HCEC 1CT (cell line): Measurements from ENCODE around the gene PGAM1.
A peak's percentile ranks its signal among the peaks of the same experiment; 100 is the strongest.
"Not testable (repeated sequence)": the region's sequence is repeated elsewhere in the genome, so short reads cannot be mapped to it uniquely, and the experiment has no call there.

Experiments used
- DNase-seq: peaks from one replicate; pipeline ENCODE4 v3.0.0-alpha.2; 2017

Gene PGAM1

DNA sequence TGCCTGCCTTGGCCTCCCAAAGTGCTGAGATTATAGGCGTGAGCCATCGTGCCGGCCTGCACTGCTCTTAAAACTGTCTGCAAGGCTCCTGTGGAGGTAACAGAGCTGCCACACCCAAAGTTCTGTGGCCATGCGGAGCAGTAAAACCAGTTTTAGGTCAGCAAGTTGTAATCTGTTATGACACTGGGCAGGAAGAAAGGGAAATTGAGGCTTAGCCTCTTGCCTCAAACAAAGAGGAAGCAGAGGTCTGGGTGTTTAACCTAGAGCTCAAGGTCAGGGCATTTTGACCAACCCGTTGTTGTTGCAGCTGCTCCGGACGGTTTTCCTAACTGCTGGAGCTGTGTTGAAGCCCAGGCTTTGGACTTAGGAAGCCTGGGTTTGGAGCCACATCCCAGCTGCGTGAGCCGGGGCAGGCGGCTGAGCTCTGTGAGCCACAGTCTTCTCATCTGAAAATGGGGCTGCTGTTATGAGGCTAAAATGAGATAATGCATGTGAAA is 17.4 kb upstream of the PGAM1 start:
- no peak for DNase-seq

DNA sequence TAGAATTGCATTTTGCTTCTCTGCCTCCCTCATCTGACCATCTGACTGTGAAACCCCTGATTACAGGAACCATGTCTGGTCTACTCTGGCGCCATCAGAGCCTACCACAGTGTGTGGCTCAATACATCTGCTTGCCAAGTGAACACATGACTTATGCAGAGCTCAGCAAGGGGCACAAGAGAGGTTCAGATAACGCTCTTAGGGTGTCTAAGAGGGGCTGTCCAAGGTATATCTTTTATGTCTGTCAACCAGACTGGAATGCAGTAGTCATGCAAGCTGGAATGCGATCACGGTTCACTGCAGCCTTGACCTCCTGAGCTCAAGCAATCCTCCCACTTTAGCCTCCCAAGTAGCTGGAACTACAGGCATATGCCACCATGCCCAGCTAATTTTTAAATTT is 14.6 kb upstream of the PGAM1 start:
- no peak for DNase-seq

DNA sequence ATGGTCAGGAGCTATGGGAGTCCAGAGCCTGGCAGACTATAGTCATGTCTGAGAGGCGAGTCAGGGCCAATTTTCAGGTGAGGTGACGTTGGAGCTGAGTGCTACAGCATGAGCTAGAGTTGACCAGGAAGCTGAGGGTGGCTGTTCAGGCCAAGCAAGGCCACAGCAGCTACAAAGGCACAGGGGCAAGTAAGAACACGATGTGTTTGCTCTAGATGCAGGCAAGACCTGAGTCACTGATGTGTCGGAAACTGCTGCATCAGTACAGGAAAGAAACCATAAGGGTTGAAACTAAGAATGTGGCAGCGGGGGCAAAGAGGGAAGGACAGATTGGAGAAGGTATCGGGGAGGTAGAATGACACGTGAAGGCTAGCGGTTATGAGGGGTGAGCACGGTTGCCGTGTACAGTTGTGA is 13.1 kb upstream of the PGAM1 start:
- DNase-seq, result no peak

DNA sequence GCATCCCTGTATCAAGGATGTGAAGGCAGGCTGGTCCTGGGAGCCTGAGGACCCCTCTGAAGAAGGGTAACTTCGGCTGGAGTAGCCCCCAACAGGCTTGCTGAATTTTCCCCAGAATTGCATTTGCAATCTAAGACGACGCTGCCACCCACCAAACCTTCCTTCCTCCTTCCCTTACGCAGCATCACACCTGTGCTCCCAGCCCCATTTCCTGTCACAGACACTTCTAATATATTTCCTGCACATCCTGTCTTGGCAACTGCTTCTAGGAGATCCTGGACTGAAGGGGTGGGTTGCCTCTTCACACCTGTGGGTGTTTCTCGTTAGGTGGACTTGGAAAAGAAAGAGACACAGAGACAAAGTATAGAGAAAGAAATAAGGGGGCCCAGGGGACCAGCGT is 9.4 kb upstream of the PGAM1 start:
- no peak for DNase-seq

DNA sequence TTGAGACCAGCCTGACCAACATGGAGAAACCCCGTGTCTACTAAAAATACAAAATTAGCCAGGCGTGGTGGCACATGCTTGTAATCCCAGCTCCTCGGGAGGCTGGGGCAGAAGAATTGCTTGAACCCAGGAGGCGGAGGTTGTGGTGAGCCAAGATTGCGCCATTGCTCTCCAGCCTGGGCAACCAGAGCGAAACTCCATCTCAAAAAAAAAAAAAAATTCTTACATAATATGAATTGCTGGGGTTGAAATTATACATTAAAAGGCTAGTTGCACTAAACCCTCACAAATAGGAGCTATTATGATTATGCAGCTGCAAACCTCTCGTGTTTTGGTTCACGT is 2.3 kb upstream of the PGAM1 start:
- DNase-seq, result not testable (repeated sequence)

DNA sequence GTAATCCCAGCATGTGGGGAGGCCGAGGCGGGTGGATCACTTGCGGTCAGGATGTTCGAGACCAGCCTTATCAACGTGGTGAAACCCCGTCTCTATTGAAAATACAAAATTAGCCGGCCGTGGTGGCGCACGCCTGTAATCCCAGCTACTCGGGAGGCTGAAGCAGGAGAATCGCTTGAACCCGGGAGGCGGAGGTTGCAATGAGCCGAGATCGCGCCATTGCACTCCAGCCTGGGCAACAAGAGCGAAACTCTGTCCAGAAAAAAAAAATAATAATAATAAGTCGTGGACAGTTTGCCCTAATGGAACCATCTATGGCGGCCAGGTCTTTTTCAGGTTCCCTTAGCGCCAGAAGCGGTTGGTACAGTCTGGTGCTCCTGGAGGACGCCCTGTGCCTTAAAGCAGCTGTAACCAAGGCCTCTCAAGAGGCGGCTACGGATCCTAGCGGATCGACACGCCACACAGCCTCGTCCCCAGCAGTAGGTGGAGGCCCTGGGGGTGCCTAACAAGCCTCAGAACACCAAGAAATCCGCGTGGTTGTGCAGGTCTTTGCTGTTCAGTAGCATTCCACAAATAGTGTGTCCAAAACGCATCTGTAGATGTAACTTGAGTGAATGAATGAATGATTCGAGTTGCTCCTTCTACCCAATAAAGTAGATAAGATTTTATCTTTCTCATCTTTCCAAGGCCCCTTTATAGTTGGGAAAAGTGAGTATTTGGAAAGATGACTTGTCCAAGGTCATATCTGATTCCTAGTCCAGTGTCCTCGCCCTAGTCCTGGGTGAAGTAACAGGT is 982 bp downstream of the PGAM1 start:
- peak; percentile 29 for DNase-seq

DNA sequence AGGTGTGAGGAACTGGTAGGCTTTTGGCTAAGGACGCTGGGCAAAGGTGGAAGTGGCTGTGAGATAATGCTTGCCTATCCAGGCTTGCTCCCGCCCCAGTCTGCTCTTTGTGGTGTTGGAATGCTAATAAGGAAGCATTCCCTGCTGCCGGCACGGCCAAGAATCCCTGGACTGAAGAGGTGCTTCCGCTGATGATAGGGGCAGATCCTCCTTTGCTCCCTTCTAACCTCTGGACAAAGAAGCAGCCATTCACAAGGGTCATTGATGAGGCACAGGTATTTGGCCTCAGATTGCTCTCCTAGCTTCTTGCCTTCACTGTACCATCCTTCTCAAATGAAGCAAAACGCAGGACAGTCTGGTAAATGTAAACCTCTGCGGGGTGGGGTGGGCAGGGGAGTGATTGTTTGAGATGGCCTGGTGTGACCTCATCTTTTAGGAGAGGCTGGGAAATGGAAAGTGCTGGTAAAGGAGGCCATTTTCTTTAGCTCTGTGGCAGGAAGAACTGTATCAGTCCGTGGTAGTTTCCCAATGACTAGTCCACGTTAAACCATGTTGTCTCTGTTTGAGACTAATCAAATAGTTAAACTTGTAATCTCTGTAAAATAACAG is 1.7 kb downstream of the PGAM1 start:
- peak; percentile 31 for DNase-seq

DNA sequence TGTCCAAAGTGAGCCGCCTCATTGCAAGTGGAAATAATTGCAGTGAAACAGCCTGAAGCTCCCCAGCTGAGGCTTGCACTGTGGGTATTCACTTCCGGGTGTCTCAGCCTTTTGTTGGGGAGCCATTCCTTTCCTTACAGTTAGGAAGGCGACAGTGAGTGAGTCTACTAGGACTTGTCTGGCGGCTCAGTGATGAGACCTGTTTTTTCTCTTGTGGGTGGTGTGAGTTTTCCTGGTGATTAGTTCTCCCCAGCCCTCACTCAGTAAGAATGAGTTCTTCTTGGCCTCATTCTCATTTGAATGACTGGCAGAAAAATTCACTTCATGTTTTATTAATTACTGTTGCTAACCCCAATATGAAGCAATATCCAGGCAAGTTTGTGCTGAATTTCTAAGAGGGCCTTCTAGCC is 2.6 kb downstream of the PGAM1 start:
- DNase-seq, result no peak

DNA sequence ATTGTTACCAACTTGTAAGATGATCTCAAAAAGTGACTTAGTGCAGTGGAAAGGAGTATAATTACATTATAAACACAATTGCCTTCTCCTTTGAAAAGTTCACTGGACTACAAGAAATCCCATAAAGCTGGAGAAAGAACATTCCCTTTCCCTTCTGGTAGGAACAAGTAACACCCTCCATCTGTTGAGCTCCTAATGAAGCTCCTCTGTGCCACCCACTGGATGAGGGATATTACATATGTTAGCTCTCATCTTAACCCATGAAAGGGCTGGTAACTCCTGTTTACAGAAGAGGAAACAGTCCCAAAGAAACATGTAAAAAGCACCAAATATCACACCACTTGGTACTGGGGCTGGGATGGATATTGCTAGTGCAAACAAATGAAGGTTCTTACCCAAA is 8.1 kb downstream of the PGAM1 start:
- no peak for DNase-seq

DNA sequence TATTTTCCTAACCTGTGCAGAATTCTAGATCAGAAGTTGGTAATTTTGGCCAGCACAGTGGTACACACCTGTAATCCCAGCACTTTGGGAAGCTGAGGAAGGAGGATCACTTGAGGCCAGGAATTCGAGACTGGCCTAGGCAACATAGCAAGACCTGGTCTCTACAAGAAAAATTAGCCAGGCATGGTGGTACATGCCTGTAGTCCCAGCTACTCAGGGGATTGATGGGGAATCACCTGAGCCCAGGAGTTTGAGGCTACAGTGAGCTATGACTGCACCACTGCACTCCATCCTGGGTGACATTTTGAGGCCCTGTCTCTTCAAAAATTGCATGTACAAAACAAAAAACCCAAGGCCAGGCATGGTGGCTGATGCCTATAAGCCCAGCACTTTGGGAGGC is 8.6 kb downstream of the PGAM1 start:
- DNase-seq, result no peak

DNA sequence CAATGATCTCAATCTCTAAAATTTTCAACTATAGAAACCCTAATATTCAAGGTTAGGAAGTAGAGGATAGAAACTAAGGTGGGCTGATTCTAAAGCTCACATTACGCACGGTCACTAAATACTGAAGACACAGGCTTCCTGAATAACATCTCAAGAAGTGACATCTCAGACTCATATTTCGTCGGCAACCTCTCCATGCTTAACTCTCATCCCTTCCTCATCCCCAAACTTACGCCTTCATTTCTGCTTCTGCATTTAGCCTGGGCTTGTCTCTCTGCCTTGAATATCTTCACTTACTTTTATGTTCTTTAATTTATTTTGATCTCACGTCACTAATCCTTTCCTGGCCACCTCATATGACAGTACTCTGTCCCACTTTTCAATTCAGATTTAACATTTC is 9.2 kb downstream of the PGAM1 start:
- DNase-seq, result no peak

DNA sequence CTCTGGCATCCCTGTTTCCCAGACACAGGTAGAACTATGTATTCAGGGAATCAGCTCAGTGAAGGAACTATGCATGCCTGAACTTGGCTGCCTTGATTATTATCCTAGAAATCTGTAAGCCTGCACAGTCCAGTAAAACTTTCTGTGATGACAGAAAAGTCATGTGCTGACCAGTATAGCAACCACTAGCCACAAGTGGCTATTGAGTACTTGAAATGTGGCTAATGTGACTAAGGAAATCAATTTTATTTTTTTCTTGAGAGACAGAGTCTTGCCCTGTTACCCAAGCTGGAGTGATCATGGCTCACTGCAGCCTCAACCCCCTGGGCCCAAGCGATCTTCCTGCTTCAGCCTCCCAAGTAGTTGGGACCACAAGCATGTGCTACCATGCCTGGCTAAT is 16.3 kb downstream of the PGAM1 start:
- DNase-seq, result no peak

DNA sequence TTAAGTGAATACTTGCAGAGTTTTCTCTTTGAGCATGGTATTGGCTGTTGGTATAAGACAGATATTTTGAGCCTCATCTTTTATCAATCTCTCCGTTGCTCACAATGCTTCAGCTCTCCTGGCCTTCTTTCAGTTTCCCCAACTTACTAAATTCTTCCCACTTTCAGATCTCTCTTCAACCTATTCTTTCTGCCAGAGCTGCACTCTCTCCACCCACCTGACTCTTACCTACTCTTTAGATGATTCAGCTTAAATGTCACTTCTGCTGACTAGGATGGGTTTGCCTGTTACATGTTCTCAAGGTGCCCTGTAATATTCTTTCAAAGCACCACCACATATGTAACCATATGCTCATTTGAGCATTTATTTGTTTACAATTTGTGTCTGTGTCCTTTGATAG is 18.2 kb downstream of the PGAM1 start:
- DNase-seq, result no peak

DNA sequence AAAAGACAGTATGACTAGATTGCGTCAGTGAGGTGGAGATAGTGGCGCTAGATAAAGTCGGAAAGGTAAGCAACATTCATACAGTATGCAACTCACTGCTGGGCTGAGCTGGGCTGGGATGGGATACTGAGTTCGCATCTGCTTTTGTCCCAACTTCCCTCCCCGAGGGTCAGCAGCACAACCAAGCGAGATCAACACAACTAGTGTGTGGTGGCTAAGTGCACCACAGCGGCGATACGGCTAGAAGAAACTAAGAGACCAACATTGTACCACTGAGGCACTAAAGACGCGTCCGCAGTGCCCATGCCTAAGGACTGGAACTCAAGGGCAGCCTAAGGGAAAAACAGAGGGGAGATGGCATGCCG is 19.3 kb downstream of the PGAM1 start:
- DNase-seq, result no peak

DNA sequence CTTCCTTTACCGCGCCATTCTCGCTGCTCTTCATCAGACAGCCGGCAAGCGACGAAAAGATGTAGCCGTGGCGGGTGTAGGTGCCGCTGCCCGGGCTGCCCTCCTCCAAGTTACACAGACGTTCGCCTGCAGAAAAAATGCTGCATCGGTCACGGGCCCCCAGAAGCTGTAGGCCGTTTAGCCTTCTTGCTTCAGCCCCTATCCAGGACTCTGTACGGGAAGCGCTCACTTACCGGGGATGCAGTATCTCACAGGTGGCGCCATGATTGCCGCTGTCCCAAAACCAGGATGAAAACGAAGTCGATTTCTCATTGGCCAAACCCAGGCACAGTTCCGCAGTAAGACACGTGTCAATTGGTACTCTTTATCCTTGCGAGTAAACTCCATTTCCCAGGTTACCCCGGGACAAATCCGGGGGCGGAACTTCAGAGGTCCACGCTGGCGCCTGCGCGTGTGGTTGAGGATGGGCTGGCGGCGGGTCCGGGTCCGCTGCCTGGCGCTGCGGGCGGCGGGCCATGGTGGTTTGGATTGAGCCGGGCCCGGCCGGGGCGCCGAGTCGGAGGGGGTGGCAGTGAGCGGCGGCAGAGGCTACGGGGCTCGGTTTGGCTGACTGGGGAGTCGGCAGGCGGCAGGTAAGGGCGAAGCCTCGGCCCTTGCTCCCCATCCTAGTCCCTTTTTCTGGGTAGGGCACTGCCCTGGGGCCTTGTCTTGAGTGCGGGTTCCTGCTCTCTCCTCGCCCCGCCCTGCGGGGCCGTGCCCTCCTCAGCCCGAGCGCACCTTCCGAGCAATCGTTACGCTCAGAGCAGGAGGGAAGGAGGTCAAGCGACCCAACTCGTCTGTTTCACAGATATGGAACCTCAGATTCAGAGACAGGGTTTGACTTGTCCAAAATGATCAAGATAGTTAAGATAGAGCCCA is 20.0 kb downstream of the PGAM1 start, which contains the start of the genes EXOSC1 and ZDHHC16:
TSS of gene EXOSC1 (minus strand) at position 285 of the 918 bp plus-strand sequence. CDS start at position 264, 21 bp downstream.
TSS of gene ZDHHC16 (plus strand) at position 454 of the 918 bp plus-strand sequence. CDS start 5,501 bp downstream, outside the sequence.
- DNase-seq, result peak; percentile 97

DNA sequence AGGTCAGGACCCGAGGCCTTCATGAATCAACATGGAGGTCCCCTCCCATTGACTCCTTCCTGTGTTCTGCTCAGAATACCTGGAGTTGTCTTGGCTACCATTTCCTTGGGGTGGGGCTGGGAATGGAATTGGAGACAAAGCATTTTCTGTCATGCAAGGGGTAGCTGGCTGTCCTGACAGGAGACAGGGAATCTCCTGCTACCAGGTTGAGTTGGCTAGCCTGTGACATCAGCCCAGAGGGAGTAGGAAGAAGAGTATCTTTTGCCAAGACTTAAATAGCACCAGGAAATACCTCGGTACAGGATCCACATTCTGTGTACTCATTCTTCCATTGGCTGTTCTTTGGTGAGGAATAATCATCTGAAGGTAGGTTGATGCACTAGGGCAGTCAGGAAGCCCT is 24.8 kb downstream of the PGAM1 start:
- DNase-seq, result no peak

DNA sequence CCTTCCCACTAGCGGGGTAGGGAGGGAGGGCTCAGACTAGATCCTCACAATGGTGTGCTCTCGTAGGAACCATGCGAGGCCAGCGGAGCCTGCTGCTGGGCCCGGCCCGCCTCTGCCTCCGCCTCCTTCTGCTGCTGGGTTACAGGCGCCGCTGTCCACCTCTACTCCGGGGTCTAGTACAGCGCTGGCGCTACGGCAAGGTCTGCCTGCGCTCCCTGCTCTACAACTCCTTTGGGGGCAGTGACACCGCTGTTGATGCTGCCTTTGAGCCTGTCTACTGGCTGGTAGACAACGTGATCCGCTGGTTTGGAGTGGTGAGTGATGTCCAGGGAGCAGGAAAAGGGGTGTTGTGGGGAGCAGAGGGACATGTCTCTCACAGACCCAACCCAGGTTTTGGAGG is 25.6 kb downstream of the PGAM1 start:
- no peak for DNase-seq

DNA sequence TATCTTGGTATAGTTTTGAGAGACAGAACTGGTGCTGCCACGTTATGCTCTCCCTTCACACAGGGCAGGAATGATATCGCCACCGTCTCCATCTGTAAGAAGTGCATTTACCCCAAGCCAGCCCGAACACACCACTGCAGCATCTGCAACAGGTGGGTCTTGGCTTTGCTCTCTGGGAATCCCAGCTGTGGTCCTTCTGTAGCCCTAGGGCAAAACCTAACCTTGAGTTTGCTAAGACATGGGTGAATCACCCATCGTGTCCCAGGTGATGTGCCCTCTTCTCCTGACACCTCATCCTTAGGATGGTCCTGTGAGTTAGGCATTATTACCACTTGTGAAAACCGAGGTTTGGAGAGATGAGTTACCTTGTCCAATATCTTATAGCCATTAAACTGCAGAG is 26.4 kb downstream of the PGAM1 start:
- DNase-seq, result no peak

DNA sequence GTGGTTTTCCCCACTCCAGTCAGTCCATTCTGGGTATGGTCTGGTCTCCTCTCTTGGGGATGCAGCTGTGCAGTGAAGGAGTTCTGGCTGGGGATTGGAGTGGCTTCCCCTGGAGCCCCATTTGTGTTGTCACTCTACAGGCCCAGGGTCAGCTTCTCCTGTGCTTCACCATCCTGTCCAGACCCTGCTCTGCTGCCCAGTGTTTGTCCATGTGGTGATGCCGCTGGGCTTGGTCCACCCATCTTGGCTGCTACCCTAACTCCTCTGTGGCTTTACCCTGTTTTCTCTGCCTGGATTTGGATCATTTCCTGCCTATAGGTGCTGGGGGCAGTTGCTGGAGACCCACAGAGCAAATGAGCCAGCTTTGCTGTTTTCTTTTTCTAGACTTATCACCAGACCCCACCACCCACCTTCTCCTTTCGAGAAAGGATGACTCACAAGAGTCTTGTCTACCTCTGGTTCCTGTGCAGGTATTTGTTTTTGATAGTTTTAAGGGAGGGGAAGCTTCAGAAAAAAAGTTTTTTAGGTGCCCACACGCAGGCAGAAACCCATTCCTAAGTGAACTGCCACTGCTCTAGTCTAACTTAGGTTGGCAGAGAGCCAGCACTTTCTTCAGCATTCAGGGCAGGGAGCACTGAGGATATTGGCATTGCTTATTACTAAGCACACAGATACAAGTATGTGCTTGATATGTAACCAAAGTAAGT is 28.5 kb downstream of the PGAM1 start:
- no peak for DNase-seq

DNA sequence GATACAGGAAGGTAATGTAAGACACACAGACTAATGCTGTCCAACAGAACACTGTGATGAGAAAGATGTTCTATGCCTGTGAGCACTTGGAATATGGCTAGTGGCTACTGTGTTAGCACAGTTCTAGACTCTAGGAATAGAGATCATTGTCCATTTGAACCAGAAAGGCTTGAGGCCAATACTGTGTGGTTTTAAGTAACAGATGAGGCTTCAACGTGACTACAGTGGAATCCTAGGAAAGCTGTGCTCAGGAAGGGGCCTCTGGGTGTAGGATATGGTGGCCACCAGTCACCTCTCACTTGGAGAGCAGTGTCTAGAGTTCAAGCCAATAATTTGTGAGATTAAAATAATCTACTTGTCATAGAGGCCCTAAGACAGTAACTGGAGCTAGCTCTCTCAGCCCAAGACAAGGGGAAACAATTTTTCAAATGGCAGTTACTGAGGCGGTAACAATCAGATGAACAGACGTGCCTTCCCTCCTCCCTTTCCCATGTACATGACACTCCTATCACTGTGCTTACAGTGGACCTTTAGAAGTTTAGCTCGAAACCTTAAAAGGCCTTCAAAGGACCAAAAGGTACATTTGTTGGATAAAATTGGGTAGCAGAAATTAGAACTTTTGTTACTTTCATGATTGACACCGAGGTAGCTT is 30.2 kb downstream of the PGAM1 start:
- no peak for DNase-seq

DNA sequence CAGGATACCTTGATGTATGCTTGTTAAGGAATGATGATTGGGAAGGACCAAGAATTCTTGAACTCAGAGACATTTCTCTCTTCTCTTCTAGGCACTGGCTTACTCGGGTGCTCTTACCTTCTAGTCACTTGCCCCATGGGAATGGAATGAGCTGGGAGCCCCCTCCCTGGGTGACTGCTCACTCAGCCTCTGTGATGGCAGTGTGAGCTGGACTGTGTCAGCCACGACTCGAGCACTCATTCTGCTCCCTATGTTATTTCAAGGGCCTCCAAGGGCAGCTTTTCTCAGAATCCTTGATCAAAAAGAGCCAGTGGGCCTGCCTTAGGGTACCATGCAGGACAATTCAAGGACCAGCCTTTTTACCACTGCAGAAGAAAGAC is 30.7 kb downstream of the PGAM1 start:
- DNase-seq, result no peak

DNA sequence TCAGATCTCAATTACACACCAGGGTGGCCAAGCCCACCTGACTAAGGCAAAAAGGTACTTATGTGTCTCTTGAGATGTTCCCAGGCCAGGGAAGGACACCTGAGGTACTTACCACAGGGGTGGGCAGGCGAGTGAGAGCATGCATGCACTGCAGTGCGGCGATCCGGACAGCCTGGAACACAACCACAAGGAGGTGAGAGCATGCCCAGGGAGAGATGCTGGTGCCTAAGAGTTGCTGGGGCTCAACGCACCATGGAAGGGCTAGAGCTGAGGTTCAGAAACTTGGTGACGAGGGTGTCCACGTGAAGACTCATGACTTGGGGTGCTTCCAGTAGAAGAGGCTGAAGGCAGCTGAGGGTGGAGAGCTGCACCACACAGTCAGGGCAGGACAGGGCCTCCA is 33.1 kb downstream of the PGAM1 start:
- no peak for DNase-seq
